Stimulated activated CD4-positive, alpha-beta T cell treated with anti-CD3 and anti-CD28 coated beads, Interleukin-12 subunit alpha, Interleukin-12 subunit beta, amount 100 ng/mL, for 24 hours (primary cell): ENCODE measurements around the gene WDR48.
A peak's percentile ranks its signal among the peaks of the same experiment; 100 is the strongest.
"Not testable (repeated sequence)": the region's sequence is repeated elsewhere in the genome, so short reads cannot be mapped to it uniquely, and the experiment has no call there.

Experiments
- DNase-seq, 2 experiments: peaks; one replicate each; pipeline ENCODE4 v3.0.0-alpha.2; 2020; ENCODE audit warnings: low read depth in 2 of 2

The WDR48 gene

GRCh38 chr3:39051649-39052561 is at the start of gene WDR48, which contains the start of gene SCN11A:
Gene WDR48, plus strand, starts transcription at chr3:39052016. Its CDS starts 10 bp downstream, at chr3:39052026.
Gene SCN11A, minus strand, starts transcription at chr3:39051944. Its CDS starts 101,582 bp downstream, at chr3:38950362.
- peak; percentile 86 to 91 for DNase-seq

- DNase-seq, result no peak
Measured at GRCh38 chr3:39005295-39005694, 46.5 kb upstream of the WDR48 start.

DNA sequence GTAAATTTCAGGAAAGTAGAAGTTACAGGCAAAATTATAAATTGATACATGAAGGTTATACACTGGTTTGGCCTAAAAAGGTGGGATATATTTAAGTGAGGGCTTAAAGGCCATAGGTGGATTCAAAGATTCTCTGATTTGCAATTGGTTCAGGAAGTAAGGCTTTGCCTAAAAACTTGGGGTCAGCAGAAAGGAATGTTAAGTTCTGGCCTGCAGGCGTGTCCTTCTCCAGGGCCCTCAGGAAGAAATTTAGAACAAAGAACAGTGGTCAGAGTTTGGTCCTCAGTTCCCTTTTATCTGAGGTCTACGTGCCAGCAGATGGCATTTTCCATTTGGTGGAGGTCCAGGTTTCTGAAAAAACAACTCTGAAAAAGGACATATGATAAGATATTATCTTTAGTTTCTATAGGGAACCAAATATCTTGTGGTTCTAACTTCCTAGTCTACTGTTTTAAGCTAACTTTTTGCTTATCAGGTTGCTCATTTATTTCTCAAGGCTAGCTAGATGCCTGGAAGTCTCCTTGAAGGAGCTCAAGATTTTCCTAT is 40.6 kb upstream of the WDR48 start:
- DNase-seq, result no peak

DNA sequence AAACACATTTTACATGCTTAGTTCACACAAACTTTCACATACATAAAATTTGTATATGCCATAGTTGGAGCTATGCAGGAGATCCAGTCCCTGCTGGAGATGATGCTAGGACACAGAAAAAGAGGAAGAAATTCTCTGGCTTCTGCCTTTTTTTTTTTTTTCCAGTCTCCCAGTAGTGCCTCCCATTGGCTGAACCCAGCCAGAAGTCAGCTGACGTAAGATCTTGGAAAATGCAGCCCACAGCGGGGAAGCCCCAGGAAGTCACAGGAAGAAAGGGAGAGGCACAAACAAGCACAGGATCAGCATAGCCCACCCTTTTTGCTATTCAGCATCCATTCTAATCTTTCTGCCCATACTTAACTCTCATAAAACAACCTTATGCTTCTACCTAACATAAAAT is 38.5 kb upstream of the WDR48 start:
- no peak for DNase-seq

DNA sequence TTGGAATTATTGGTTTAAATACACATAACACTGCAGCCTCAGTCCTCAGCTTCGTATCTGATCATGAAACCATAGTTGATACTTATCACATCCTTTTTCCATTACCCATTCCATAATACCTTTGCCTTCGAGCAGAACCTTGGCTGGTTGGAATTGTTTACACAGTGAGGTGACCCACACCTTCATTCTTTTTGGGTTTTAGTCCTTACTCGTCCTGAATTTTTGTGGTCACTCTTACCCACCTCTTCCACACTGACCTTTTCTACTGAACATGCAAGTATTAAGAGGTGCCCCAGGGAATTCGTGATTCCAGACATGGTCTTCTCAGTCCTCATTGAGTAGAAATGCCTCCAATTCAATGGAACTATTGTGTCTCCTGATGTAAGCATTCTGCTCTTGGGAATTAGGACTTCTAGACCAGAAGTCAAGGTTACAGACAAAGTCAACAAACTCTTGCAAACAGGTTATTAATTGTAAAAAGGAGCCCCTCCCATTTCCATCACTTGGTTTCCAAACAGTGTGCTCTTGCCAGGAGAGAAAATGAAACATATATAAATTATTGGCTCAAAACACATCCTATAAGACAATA is 37.8 kb upstream of the WDR48 start:
- DNase-seq, result no peak

GRCh38 chr3:39015418-39015817 is 36.4 kb upstream of the WDR48 start:
- DNase-seq, result no peak

DNA sequence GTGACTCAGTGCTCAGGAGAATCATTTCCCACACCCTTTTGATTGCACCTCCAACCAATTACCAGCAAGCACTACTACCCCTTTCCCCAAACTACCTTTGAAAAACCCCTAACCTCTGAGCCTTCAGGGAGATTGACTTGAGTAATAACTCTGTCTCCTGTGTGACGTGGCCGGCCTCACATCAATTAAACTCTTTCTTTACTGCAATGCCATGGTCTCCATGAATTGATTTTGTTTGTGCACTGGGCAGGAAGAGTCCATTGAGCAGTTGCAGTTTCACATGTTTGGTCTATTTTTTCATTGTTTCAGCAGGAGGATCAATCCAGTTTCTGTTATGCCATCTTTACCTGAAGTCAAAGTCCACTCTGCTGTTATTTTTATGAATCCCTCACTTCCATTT is 32.5 kb upstream of the WDR48 start:
- DNase-seq, result no peak

GRCh38 chr3:39021029-39021428 is 30.8 kb upstream of the WDR48 start:
- no peak for DNase-seq

DNA sequence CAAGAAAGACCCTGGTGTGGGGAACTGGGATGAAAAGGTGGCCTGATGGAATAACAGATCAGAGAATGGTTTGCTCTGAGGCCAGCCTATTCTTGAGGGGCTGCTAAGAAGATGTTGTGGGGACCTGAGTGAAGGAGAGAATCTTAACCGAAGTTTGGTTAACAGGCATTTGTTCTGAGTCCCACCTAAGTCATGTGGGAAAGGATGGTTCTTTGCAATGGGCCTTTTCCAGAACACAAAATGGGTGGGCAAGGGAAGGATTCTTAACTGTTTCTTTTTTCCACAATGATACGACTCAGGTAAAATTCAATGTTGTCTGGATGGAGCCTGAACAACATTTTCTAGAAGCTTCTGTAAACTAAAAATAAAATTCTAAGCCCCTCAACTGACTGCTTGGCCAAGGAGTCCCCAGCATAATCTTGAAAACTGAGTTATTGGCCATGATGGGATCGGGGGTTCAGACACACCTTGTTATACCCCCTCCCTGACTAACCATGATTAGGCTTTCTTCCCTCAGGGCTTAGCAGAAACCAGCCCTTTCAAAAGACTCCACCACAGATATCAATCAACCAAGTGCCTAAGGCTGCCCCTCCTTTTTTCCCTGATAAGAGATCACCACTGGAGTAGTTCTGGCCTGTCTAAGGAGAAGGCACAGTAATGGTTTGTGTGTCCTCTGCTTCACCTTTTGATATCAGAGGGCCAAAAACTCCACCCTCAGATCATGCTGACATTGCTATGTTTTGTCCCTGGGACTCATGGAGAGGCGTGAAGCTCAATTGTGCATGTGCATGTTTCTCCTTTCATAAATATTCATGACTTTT is 30.1 kb upstream of the WDR48 start:
- no peak for DNase-seq

- no peak for DNase-seq
Measured at GRCh38 chr3:39022286-39022630, 29.6 kb upstream of the WDR48 start.

- no peak for DNase-seq
Measured at GRCh38 chr3:39024497-39024896, 27.3 kb upstream of the WDR48 start.

GRCh38 chr3:39025222-39025970 is 26.4 kb upstream of the WDR48 start:
- DNase-seq, result no peak

DNA sequence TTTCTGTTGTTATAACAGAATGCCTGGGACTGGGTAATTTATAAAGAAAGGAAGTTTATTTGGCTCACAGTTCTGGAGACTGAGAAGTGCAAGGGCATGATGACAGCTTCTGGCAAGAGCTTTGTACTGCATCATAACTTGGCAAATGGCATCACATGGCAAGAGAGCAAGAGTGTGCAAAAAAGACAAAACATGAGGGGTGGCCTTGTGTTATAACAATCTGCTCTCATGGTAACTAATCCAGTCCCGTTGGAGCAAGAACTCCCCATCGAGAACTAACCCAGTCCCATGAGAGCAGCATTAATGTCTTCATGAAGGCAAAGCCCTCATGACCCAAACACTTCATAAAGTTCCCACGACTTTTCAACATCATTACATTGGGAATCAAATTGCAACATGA is 23.3 kb upstream of the WDR48 start:
- no peak for DNase-seq

DNA sequence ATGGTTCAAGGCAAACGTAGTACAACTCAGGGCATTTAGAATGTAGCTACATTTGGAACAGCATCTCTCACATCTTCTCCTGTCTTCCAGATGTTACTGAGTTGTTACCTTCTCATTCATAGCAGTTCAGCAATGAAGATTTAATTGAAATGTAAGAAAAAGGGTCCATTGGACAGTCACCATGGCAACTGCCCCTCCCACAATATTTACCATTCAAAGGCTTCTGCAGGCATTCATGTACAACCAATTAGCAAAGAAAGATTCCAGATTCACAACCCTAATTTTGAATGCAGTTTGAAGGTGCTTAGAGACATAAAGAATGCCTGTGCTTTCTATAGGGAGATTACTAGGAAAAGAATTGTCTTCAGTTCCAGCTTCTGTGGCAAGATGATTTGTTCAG is 22.3 kb upstream of the WDR48 start:
- no peak for DNase-seq

DNA sequence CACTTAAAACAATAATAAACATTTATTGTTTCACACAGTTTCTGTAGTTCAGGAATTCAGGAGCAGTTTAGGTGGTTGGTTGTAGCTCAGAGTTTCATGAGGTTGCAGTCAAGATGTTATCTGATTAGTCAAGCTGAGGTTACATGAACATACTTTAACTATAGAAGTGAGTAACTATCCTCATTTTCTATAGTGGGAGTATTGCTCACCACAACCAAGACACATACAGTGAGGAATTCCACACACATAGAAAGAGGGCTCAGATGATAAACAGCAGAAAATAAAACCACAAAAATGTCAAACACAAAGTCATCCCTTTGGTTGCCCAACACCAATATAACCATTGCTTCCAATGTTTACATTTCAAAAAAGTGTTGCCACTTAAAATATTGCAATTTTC is 13.7 kb upstream of the WDR48 start:
- DNase-seq, result no peak

DNA sequence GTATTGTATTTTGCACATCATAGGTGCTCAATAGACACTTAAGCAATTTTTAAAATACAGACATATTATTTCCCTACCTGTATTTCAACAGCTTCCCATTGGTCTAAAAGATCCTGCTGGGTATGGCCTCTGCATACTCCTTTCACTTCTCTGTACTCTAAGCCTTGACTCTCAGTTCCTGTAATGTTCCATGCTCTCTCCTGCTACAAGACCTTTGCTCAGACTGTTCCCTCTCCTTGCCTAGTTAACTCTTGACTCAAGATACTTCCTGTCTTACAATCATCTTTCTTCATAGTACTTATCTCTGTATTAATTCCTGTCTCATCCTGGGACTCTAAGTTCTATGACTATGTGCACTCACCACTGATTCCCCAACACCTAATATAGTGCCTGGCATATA is 1.8 kb upstream of the WDR48 start:
- no peak for DNase-seq

DNA sequence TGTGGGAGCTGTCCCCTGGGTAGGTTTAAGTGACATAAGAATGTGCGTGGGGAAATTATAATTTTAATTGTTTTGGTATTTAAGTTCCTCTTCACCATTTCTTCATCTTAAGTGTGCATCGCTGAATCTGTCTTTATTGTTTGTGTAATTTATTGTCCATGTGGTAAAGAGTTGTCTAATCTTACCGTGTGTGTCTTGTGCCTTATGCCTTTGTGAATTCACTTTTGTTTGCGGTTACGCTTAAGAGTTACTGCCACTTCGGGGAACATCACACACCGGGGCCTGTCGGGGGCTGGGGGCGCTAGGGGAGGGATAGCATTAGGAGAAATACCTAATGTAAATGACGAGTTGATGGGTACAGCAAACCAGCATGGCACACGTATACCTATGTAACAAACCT is 767 bp downstream of the WDR48 start:
- DNase-seq, result no peak

DNA sequence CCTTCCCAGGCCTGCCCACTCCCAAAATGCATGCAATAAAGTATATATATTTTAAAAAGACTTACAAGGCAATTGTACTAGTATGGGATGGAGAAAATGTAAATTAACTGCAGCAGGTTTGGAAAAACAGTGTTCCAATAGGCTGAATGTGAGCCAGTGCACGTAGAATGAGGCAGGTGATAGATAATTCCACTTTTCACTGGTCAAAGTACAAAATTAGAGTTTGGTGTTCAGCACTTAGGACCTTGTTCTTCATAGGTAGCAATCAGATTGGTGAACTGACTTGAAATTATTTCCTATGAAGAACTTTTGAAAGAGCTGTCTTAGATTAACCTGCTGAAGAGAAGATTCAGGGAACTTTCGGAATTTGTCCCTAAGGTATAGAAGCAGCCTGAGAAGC is 1.9 kb downstream of the WDR48 start:
- DNase-seq, result no peak

DNA sequence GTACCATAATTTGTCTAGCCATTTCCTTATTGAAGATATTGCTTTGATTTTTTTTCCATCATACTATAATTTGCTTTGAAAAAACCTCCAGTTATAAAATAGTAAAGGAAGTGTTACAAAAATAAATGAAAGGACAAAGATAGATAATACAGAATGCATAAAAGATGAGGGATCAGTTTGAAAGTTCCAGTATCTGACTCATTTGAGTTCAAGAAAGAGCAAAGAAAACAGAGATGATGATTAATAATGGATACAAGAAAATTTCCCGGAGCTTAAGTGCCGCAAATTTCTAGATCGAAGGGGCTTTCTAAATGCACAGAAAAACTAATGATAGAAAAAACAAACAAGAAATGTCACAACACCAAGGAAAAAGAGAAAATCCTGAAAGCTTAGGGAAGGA is 4.3 kb downstream of the WDR48 start:
- DNase-seq, result no peak

GRCh38 chr3:39061228-39061627 is 9.4 kb downstream of the WDR48 start:
- DNase-seq, result not testable (repeated sequence)

GRCh38 chr3:39062180-39062579 is 10.4 kb downstream of the WDR48 start:
- DNase-seq, result no peak
